Stimulated activated naive CD8-positive, alpha-beta T cell treated with anti-CD3 and anti-CD28 coated beads, Interleukin-15, Interleukin-2, amounts not matched to agents 100 ng/mL and 50 ng/mL, for 24 hours (primary cell): Measurements from ENCODE around the gene SMS.

Source experiments
- H3K27ac Mint-ChIP-seq: one replicate; pipeline ENCODE4 v1.8.0; 2021; ENCODE audit warnings: mild to moderate bottlenecking, mixed read lengths
- H3K27me3 Mint-ChIP-seq: one replicate; pipeline ENCODE4 v1.8.0; 2021; ENCODE audit warnings: mixed read lengths
- H3K36me3 Mint-ChIP-seq: one replicate; pipeline ENCODE4 v1.8.0; 2021; ENCODE audit warnings: low read depth, mixed read lengths
- H3K4me1 Mint-ChIP-seq: one replicate; pipeline ENCODE4 v1.8.0; 2021; ENCODE audit warnings: low read depth, mixed read lengths
- H3K4me3 Mint-ChIP-seq: one replicate; pipeline ENCODE4 v1.8.0; 2021; ENCODE audit warnings: mild to moderate bottlenecking, mixed read lengths
- H3K9me3 Mint-ChIP-seq: one replicate; pipeline ENCODE4 v1.8.0; 2021; ENCODE audit warnings: mixed read lengths

Gene SMS

DNA sequence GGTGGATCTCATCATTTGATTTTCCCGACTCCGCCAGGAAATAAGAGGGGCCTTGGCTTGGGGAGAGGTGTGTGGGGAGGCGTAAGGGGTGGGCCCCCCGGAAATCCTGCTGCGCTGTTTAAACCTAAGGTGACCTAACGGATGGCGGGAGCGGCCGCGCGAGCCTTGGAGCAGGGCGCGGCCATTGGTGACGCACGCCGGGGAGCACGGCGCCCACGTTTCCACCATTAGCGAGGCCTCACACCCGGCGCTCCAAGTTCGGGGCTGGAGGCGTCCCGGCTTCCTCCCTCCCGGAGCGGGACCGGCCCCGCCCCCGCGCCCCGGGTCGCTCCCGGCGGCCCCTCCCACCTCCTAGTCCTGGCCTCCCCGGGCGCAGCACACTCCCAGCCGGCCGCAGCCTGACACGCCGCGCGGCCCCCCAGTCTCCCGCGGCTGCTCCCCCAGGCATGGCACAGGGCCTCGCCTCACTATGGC lies at the start of gene SMS:
Gene SMS, plus strand, starts transcription at position 354 of the 474 bp plus-strand sequence. Its CDS starts 116 bp downstream, at position 470.
- H3K4me3 Mint-ChIP-seq: peak within 1 kb of the TSS; percentile 91
- H3K27ac Mint-ChIP-seq: peak within 1 kb of the TSS; percentile 93
- H3K9me3 Mint-ChIP-seq: no peaks in the 10 kb centered on the region
- peaks cover 37% of the 10 kb centered on the region for H3K4me1 Mint-ChIP-seq
- no peaks in the 10 kb centered on the region for H3K27me3 Mint-ChIP-seq
- H3K36me3 Mint-ChIP-seq: peaks cover 20% of the 10 kb centered on the region

DNA sequence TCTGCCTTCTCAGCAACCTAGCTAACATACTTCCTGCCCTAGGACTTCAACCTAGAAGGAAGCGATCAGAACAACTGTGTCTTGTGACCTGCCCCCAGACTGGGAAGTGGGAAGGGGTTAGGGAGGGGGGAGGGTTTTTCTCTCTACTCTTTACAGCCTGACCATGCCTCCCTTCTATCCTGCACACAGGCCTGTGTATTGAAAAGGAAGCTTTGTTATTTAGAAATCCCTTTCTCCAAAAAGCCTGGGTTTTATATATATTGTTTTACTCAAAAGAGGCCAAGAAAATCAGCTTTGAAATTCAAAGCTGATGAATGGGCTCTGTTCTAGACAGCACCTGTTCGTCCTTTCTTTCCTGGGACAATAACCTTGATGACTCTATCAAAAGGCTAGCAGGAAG lies 35.2 kb upstream of the SMS start:
- Mint-ChIP-seq H3K4me1 (no peaks in the 10 kb centered on the region), H3K9me3 (no peaks in the 10 kb centered on the region), H3K27ac (no peak overlapping the region), H3K36me3 (peaks cover 6% of the 10 kb centered on the region), H3K27me3 (no peaks in the 10 kb centered on the region), H3K4me3 (no peak overlapping the region)

DNA sequence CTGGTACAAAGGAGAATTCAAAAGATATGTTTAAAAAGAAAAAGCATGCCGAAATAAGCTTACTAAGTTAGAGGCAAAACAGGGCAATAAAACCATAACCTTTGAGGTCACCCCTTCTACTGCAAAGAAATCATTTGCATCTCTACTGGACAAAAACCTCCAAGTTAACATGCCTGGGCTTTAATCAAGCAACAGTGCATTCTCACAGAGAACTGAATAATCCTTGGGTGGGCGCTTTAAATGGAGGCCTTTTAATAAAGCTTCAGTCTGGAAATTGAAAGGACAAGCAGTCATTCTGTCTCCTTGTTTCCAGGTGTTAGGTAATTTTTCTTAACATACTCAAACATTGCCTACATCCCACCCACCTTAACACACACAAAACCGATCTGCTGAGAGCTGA lies 34.6 kb upstream of the SMS start:
- Mint-ChIP-seq H3K4me1 (no peaks in the 10 kb centered on the region), H3K27ac (no peak overlapping the region), H3K4me3 (no peak overlapping the region), H3K9me3 (no peaks in the 10 kb centered on the region), H3K27me3 (no peaks in the 10 kb centered on the region), H3K36me3 (peaks cover 6% of the 10 kb centered on the region)

DNA sequence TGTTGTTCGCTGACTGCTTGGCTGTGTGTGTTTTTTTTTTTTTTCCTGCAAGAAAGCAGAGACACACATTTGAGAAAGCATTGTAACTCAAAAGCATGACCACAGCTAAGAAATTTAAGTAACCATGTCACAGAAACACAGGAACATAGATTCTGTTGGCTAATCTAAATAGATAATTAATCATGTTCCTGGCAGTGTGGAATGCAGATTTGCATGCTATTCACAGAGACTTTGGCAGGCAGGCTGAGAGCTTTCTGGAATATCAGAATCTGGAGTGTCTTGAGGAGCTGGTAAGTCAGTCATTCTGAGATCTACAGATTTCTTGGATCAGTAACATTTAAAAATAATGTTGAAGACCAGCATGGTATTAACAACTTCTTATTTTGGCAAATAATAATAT lies 33.2 kb upstream of the SMS start:
- Mint-ChIP-seq H3K27ac (no peak overlapping the region), H3K9me3 (no peaks in the 10 kb centered on the region), H3K4me3 (no peak overlapping the region), H3K36me3 (peaks cover 6% of the 10 kb centered on the region), H3K4me1 (no peaks in the 10 kb centered on the region), H3K27me3 (no peaks in the 10 kb centered on the region)

DNA sequence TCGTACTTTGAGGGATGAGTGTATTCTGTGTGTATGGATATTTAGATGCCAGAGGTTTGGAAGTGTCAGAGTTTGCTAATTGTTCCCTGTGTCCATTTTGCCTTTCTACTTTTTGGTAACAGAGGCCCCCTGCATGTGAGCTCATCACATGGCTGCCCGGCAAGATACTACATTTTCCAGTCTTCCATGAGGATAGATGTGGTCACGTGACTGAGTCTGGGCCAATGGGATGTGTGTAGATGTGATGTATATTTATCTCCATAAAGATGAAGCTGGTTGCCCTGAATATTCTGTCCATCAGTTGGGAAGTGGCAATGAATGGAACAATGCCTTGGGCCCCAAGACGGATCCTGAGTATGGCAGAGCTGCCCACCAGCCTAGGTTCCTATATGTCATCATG lies 29.0 kb upstream of the SMS start:
- no peaks in the 10 kb centered on the region for H3K4me1 Mint-ChIP-seq
- no peak overlapping the region for H3K4me3 Mint-ChIP-seq
- no peaks in the 10 kb centered on the region for H3K27me3 Mint-ChIP-seq

DNA sequence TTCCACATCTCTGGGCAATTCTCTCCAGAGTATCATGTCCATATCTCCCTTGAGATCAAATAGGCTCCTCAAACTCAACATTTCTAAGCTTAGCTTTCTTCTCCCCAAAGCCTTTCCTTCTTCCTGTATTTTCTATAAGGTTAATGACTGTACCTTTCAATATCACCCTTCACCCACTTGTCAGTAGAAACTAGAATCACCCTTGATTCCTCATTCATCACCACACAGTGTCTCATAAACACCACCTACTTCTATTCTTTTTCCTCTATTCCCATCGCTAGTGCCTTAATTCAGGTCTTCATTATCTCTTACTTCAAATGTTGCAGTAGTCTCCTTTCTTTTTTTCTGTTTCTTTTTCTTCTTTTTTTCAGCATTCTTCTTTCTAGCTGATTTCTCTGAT lies 28.3 kb upstream of the SMS start:
- no peak overlapping the region for H3K4me3 Mint-ChIP-seq
- H3K4me1 Mint-ChIP-seq: no peaks in the 10 kb centered on the region
- H3K9me3 Mint-ChIP-seq: no peaks in the 10 kb centered on the region
- no peaks in the 10 kb centered on the region for H3K27me3 Mint-ChIP-seq
- H3K27ac Mint-ChIP-seq: no peak overlapping the region
- no peaks in the 10 kb centered on the region for H3K36me3 Mint-ChIP-seq

More for the DNA sequence above, 29.0 kb upstream of the SMS start:
- Mint-ChIP-seq H3K27ac (no peak overlapping the region), H3K36me3 (no peaks in the 10 kb centered on the region), H3K9me3 (no peaks in the 10 kb centered on the region)

DNA sequence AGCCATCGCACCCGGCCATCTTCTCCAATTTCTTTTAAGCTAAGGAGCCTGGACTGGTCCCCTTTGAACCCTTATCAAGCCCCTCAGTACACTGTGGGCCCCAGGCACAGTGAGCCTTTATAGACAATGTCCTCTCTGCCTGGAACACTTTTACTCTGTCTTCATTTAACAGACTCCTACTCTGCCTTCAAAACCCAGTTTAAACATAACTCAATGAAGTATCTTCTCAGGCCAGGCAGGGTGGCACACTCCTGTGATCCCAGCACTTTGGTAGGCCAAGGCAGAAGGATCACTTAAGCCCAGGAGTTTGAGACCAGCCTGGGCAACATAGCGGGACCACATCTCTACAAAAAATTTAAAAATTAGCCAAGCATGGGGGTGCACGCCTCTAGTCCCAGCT lies 27.5 kb upstream of the SMS start:
- Mint-ChIP-seq H3K27ac (no peak overlapping the region), H3K27me3 (no peaks in the 10 kb centered on the region), H3K4me1 (no peaks in the 10 kb centered on the region), H3K9me3 (no peaks in the 10 kb centered on the region), H3K36me3 (no peaks in the 10 kb centered on the region), H3K4me3 (no peak overlapping the region)

DNA sequence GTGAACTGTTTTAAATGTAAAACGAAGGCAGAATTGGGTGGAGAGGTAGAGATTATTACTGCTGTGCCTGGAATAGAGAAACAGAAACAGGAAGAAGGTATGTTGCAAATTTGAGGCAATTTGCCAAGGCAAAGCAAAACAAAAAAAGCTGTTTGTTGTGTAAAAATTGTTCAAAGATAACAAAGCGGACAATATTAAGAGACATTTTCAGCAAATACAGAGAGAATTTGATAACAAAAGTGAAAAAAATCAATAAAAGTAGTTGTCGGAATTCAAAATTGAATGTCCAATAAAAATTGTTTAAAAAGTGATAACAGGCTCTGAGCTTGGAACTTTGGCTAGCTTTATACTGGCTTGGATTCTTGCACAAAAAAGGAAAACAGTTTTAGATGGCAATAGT lies 14.4 kb upstream of the SMS start:
- H3K9me3 Mint-ChIP-seq: peaks cover 5% of the 10 kb centered on the region
- no peak overlapping the region for H3K27ac Mint-ChIP-seq
- peaks cover 35% of the 10 kb centered on the region for H3K4me1 Mint-ChIP-seq
- no peaks in the 10 kb centered on the region for H3K27me3 Mint-ChIP-seq
- H3K4me3 Mint-ChIP-seq: no peak overlapping the region
- peaks cover 6% of the 10 kb centered on the region for H3K36me3 Mint-ChIP-seq

DNA sequence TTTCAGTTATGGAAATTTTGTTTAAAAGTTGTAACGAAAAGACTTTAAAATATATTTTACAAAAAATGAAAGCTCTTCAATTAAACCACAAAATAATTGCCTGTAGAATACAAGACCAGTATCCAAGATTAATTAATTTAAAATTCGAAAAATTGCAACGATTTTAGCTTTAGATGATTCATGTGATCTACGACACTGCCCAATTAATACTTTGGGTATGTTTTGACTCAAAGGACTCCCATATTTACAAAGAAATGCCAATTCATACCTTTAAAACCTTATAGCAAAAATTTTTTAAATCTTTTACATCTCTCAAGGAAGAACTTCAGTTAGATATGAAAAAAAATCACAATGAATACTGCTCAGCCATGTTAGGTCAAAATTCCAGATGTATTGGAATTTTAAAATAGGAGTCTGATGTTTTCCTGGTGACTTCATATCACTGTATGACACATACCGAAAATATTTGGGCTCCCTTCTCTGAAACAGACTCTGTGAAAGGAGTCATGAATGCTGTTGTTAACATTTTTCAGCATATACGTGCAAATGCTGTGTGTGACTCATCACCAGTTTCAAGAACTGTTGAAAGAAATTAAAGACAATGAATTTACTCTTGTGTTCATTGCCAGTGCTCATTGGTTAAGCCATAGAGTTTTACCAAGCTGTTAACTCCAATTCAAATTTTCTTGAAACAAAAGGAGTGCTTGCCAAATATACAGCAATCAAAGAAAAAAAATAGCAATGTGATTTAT lies 13.8 kb upstream of the SMS start:
- Mint-ChIP-seq H3K27me3 (no peaks in the 10 kb centered on the region), H3K36me3 (peaks cover 6% of the 10 kb centered on the region), H3K4me3 (no peak overlapping the region), H3K9me3 (peaks cover 5% of the 10 kb centered on the region), H3K27ac (peak overlapping the region; percentile 55), H3K4me1 (peaks cover 37% of the 10 kb centered on the region)

DNA sequence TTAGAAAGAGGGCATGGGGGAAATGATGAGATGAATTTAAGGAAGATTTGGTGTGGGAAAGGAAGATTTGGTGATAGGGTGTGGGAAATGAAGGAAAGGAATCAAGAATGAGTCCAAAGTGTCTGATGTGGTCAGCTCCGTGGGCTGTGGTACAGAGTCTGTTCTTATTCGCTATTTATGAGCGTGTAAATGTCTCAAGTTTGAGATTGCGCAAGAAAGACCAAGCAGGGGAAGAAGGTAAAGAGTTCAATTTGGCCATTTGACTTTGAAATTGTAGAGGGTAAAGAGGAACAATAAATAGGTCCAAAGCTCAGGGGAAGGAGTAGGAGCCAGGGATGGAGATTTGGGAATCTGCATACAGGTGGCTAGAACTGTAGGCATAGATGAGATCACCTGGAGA lies 11.3 kb upstream of the SMS start:
- Mint-ChIP-seq H3K9me3 (peaks cover 5% of the 10 kb centered on the region), H3K27ac (peak overlapping the region; percentile 58), H3K4me1 (peaks cover 46% of the 10 kb centered on the region), H3K4me3 (no peak overlapping the region), H3K36me3 (peaks cover 6% of the 10 kb centered on the region), H3K27me3 (no peaks in the 10 kb centered on the region)

DNA sequence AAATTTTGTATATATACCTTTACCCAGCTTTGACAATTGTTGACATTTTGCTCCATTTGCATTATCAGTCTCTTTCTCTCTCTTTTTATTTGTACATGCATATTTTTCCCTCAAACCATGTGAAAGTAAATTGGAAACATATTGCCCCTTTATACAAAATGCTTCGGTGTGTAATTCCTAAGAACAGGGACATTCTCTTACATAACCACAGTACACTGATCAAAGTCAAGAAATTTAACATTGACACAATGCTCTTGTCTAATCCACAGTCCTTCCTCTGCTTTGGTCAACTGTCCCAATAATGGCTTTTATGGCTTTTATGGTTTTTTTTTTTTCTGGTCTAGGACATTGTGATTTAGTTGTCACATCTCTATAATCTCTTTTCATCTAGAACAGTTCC lies 9.5 kb upstream of the SMS start:
- Mint-ChIP-seq H3K9me3 (peaks cover 5% of the 10 kb centered on the region), H3K4me3 (no peak overlapping the region), H3K27ac (peak overlapping the region; percentile 57), H3K4me1 (peaks cover 46% of the 10 kb centered on the region), H3K27me3 (no peaks in the 10 kb centered on the region), H3K36me3 (peaks cover 6% of the 10 kb centered on the region)

DNA sequence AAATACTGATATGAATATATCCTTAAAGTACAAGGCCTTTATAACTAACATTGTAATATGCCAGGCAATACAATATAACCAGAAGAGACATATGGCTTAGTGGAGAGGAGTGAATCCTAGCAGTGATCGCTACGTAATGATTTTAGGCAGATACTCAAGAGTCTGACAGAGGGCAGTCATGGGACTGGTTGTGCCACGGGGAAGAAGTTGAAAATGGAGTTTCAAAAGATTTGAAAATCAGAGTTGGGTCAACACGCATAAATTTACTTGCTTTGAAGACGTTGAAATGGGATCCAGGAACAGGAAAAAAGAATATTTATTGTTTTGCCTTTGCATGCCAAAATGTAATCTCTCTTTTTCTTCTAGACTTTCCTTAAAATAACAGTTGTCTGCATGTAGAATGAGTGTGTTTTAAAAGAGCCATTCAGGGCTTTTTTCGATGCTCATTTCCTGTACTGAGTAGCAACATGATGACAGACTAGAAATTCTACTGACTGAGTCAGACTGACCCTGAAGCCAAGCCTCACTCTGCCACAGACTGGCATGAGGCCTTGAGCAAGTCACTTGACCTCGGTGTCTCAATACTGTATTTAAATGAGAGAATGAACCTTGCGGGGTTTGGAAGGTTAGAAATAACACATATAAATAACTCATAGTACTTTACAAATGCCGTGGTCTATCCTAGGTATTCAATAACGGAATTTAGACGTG lies 8.1 kb upstream of the SMS start:
- Mint-ChIP-seq H3K27ac (no peak overlapping the region), H3K4me1 (peaks cover 35% of the 10 kb centered on the region), H3K27me3 (no peaks in the 10 kb centered on the region), H3K36me3 (peaks cover 6% of the 10 kb centered on the region), H3K4me3 (no peak overlapping the region), H3K9me3 (peaks cover 5% of the 10 kb centered on the region)

DNA sequence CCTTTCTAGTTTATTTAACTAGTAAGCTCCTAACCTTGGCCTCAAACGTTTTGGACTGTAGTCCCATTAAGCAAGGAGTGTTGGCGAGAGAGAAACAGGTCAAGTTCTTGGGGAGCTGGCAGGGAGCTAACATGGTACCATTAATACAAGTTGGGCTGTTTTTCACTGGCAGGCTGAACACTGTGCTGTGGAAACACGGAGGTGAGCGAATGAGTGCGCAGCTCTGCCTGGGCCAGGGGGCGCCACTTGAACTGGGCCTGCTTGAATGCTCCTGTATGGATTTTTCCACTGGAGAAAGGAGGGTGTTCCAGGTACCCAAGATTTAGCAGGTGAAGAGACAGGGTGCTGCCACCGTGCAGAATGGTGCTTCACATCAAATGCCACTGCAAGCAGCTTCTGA lies 7.4 kb upstream of the SMS start:
- Mint-ChIP-seq H3K27ac (no peak overlapping the region), H3K4me3 (no peak overlapping the region), H3K36me3 (peaks cover 6% of the 10 kb centered on the region), H3K9me3 (peaks cover 5% of the 10 kb centered on the region), H3K27me3 (no peaks in the 10 kb centered on the region), H3K4me1 (peaks cover 34% of the 10 kb centered on the region)

DNA sequence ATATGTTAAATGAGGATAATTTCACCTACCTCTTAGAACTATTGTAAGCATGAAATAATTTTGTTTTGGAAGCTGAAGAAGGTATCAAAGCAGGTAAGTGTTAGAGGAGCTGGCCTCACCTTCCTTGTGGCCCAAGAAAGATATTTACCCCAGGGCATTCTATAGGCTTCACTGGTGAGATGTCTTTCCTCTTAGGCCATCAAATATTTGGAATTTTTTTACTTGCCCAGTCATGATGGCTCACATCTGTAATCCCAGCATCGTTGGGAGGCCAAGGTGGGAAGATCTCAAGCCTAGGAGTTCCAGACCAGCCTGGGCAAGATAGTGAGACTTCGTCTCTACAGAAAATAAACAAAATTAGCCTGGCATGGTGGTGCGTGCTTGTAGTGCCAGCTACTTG lies 6.1 kb upstream of the SMS start:
- no peaks in the 10 kb centered on the region for H3K27me3 Mint-ChIP-seq
- H3K4me3 Mint-ChIP-seq: no peak overlapping the region
- no peak overlapping the region for H3K27ac Mint-ChIP-seq
- H3K4me1 Mint-ChIP-seq: peaks cover 29% of the 10 kb centered on the region
- H3K36me3 Mint-ChIP-seq: peaks cover under 1% of the 10 kb centered on the region
- H3K9me3 Mint-ChIP-seq: no peaks in the 10 kb centered on the region

DNA sequence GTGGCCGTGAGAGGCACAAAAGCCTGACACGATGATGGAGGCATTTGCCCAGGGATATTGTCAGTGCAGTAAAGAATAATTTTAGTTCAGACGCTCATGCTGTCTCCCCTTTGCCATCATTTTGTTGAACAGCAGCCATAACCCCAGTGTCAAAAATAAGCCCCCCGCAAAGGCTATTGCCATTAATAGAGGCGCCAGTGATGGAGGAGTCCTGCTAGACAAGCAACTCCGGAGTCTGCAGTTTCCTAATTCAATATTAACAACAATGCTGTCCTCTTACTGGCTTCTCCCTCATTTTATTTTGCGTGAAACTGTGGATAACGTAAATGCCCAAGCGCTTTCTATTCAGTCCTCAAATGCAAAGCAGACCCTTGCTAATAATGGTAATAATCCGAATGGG lies 603 bp upstream of the SMS start:
- Mint-ChIP-seq H3K27ac (peak overlapping the region; percentile 67), H3K4me1 (peaks cover 37% of the 10 kb centered on the region), H3K9me3 (no peaks in the 10 kb centered on the region)

More for the DNA sequence above, 603 bp upstream of the SMS start:
- H3K4me3 Mint-ChIP-seq: peak overlapping the region; percentile 66
- H3K36me3 Mint-ChIP-seq: peaks cover 20% of the 10 kb centered on the region
- no peaks in the 10 kb centered on the region for H3K27me3 Mint-ChIP-seq
